GM12892 (cell line): ENCODE measurements around the gene ABHD17B.

Source experiments
- POLR2A ChIP-seq: IDR thresholded peaks from 2 replicates; pipeline ENCODE4 v1.6.1; 2011; ENCODE audit warnings: low read depth, low read length, control low read depth
- POLR2AphosphoS5 ChIP-seq: IDR thresholded peaks from 2 replicates; pipeline ENCODE4 v1.6.1; 2011; ENCODE audit warnings: low read depth, low read length, control low read depth
- TAF1 ChIP-seq: IDR thresholded peaks from 2 replicates; pipeline ENCODE4 v1.6.1; 2011; ENCODE audit warnings: low read depth, mild to moderate bottlenecking, control low read depth, low read length, borderline replicate concordance

- TF ChIP-seq TAF1, result no peak
- no peak for TF ChIP-seq POLR2A
- TF ChIP-seq POLR2AphosphoS5, result no peak
Measured at GRCh38 chr9:71824257-71824656, 86.7 kb downstream of the ABHD17B start.
